Body of pancreas (tissue), 4 donors: ENCODE results near the gene ALKBH4.
"Not testable (repeated sequence)": the region's sequence is repeated elsewhere in the genome, so short reads cannot be mapped to it uniquely, and the experiment has no call there.

Source experiments
- POLR2A ChIP-seq, 3 donors: fragments of 450-650 bp; IDR thresholded peaks; one replicate each; pipeline ENCODE4 v1.6.1; 2016; ENCODE audit warnings: antibody characterized with exemption in 3 of 3, mild to moderate bottlenecking in 2 of 3
- TF ChIP-seq, protein P1 (sequence below), 7 experiments: fragments of 450-650 bp in 4 of 7; fragments of 200-600 bp in 3 of 7; sonication (generic) in 3 of 7; IDR thresholded peaks; one replicate each; pipeline ENCODE4 v1.5.1; 2016 to 2019; ENCODE audit warnings: antibody characterized with exemption in 7 of 7

DNA sequence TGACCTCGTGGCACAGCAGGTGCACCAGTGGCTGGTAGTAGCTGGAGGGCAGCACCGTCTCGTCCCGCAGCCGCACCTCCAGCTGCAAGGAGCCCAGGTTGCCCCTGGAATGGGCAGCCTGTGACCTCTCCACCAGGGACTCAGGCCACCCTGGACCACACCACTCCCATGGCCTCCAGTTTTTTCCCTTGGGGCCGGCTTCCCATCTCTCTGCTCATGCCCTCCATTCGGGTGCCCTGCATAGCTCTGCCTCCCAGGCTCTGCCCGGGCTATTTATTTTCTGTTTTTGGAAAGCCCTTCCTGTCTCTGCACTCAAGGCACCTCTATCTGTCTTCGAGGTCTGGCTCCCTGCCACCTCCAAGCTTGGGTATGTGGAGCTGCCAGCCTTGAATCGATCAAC, 32.2 kb upstream of the ALKBH4 start:
- TF ChIP-seq, protein P1, sequence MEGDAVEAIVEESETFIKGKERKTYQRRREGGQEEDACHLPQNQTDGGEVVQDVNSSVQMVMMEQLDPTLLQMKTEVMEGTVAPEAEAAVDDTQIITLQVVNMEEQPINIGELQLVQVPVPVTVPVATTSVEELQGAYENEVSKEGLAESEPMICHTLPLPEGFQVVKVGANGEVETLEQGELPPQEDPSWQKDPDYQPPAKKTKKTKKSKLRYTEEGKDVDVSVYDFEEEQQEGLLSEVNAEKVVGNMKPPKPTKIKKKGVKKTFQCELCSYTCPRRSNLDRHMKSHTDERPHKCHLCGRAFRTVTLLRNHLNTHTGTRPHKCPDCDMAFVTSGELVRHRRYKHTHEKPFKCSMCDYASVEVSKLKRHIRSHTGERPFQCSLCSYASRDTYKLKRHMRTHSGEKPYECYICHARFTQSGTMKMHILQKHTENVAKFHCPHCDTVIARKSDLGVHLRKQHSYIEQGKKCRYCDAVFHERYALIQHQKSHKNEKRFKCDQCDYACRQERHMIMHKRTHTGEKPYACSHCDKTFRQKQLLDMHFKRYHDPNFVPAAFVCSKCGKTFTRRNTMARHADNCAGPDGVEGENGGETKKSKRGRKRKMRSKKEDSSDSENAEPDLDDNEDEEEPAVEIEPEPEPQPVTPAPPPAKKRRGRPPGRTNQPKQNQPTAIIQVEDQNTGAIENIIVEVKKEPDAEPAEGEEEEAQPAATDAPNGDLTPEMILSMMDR (IDR thresholded peaks at IDR 0.05): not testable (repeated sequence)
- TF ChIP-seq POLR2A (IDR thresholded peaks at IDR 0.05): not testable (repeated sequence)
